AML-193 (cell line): ENCODE data around the gene ANO1.
"Not testable (repeated sequence)": the region's sequence is repeated elsewhere in the genome, so short reads cannot be mapped to it uniquely, and the experiment has no call there.

ENCODE experiments used
- DNase-seq, 2 experiments: peaks; one replicate each; lab custom pipeline; 2025; lab: John Stamatoyannopoulos, UW

The ANO1 gene

DNA sequence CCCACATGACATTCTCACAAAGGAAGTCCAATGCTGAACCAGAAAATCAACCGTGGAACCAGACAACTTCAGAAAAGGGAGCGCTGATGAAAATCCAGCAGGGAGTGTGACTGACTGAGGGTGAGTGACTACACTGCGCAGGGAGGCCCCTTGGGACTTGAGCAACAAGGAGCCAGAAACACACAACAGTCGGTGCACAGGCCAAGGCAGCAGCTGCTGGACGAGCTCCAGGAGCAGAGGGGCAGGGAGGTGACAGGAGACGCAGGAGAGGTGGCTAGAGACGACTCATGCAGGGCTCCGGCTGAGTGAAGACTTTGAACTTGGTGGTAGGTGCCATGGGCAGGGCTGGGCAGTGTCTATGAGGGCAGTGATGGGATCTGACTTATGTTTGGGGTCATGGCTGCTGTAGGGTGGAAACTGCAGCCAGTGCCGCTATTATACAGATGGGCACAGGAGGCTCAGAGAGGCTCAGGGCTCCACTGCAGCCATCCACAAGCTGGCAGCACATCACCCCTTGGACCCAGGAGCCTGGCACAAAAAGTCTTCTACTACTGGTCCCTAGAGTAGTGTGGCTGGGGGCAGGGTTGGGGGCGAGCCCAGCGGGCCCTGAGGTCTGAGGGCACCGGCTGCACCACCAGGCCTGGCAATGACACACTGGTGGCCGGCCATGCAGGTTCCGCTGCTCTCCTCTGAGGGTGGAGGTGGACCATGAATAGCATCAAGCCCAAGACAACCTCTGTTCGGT lies 114.7 kb downstream of the ANO1 start:
- DNase-seq, result no peak

DNA sequence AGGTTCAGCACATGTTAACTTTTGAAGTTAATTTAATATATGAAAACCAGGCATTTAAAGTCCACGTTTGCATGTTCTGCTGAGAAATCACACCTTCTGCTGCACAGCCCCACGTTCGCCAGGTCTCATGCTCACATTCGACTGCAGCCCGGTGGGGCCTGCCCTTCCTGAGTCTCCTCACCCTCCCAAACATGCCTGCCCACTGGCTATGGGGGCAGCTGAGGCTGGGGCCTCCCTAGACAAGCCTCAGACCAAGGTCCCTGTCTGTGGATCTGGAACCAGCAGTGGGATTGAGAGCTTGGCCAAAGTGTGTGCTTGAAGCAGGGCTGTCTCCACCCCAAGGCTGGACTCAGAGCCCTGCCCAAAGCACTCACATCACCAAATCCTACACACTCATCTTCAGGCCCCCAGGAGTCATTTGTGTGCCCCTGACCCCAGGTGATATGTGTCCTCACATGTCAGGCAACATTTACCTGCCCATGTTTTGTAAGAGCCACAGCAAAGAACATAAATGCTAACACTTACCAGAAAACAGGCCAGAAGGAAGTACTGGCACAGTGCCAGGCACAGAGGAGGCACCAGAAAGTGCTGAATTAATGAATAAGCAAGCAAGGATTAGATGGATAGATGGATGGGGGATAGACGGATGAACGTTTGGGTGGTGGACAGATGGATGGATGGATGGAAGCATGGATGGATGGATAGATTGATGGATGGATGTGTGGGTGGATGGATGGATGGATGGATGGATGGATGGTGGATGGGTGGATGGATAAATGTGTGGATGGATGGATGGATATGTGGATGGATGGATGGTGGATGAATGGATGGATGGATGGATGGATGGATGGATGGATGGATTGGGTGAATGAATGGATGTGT lies 115.5 kb downstream of the ANO1 start:
- no peak for DNase-seq

DNA sequence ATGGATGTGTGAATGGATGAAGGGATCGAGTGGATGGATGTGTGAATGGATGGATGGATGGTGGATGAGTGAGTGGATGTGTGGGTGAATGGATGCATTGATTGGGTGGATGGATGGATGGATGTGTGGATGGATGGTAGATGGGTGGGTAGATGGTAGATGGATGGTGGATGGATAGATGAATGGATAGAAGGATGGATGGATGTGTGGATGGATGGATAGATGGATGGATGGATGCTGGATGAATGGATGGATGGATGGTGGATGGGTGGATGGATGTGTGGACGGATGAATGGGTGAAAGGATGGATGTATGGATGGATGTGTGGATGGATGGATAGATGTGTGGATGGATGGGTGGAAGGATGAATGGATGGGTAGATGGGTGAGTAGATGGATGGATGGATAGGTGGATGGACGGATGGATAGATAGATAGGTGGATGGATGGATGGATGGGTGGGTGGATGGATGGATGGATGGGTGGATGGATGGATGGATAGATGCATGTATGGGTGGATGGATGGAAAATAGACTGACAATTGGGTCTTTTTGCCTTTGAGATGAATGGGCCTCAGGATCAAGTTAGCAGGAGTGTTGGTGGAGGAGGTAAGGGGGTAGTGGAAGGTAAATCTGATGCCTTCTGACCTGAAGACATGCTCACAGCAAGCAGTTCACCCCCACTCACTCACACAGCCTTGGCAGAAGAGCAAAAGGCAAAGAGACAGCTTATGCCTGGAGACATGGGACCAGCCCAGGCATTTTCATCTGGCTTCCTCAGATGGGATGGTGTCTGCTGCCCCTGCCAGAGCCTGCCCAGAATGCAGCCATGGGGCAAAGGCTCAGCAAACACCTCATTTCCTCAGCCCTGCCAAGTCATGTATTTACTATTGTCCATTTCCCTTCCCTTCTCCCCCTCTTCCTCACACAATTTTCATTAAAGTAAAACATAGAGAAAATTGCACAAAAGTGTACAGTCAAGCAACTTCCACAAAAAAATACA lies 117.0 kb downstream of the ANO1 start:
- no peak for DNase-seq

DNA sequence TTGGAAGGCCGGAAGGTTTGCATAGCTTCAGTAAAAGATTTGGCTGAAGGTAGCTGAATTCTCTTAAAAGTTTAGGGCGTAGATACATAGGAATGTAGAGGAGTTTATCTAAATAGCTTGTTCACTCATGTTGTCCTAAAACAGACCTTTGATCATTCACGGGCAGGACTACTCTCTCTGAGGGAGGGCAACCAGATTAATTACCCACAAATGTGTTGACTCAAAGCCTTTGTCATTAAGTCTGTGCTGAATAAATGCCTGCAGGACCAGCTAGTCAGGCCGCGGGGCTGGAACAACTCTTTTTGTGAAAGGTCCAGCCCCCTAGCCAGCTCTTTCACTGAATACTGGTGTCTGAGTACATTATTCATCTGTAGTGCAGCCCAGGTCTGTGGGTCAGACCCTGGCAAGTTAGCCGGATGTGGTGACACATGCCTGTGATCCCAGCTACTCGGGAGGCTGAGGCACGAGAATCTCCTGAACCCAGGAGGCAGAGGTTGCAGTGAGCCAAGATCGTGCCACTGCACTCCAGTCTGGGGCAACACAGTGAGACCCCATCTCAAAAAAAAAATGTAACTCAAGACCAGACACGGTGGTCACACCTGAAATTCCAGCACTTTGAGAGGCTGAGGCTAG lies 122.2 kb downstream of the ANO1 start:
- DNase-seq, result no peak

GRCh38 chr11:70201047-70201446 lies 122.9 kb downstream of the ANO1 start:
- DNase-seq, result not testable (repeated sequence)

DNA sequence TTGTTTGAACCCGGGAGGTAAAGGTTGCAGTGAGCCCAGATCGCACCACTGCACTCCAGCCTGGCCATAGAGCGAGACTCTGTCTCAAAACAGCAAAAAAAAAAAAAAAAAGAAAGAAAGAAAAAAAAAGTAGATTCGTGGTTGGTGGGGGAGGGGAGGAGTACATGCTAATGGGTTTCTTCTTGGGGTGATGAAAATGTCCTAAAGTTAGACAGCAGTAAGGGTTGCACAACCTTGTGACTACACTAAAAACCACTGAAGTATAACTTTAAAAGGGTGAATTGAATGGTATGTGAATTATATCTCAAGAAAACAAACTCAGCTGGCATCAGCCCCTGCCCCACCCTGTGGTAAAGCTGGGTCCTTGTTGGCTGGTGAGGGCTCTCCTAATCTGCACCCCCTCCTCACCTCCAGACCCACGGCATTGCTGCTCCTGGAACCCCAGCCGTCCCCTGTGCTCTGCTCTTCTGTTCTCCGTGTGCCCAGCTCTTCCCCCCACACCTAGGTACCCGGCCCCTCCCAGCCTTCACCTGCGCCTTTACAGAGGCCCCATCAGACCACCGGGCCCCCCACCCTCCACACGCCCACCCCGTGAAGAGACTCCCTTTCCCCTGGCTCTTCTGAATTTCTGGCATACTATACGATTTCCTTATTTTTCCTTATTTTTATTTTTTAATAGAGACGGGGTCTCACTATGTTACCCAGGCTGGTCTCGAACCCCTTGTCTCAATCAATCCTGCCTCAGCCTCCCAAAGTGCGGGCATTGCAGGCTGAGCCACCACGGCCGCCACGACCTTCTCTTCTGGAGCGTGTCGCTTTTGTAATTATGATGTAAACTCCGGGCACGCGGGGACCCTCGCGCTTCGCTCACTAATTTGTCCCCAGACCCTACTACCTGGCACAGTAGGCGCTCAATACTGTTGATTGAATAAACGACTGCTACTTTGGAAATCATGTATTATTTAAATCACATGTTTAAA lies 124.1 kb downstream of the ANO1 start:
- peak; percentile 83 to 86 for DNase-seq

GRCh38 chr11:70202920-70203750 lies 125.0 kb downstream of the ANO1 start, which contains the start of gene FADD:
FADD (plus strand) TSS chr11:70203296; CDS start chr11:70203460, 164 bp downstream.
- peak; percentile 80 to 84 for DNase-seq

GRCh38 chr11:70203751-70204465 lies 125.8 kb downstream of the ANO1 start:
- peak; percentile 46 to 66 for DNase-seq

DNA sequence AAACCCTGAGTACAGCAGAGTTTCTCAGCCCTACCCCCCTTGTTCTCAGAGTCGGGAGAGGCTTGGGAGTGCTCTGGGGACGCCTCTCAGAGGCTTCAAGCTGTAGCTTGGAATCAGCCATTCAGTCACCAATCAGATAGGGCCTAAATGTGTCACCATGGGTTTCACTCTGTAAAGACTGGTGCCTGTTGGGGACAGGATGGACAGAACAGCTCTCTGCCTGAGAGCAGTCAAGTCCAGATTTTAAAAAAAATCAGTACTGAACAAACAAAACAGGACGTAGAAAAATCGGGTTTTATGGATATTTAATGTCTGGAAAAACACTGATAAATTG lies 126.3 kb downstream of the ANO1 start:
- no peak for DNase-seq

DNA sequence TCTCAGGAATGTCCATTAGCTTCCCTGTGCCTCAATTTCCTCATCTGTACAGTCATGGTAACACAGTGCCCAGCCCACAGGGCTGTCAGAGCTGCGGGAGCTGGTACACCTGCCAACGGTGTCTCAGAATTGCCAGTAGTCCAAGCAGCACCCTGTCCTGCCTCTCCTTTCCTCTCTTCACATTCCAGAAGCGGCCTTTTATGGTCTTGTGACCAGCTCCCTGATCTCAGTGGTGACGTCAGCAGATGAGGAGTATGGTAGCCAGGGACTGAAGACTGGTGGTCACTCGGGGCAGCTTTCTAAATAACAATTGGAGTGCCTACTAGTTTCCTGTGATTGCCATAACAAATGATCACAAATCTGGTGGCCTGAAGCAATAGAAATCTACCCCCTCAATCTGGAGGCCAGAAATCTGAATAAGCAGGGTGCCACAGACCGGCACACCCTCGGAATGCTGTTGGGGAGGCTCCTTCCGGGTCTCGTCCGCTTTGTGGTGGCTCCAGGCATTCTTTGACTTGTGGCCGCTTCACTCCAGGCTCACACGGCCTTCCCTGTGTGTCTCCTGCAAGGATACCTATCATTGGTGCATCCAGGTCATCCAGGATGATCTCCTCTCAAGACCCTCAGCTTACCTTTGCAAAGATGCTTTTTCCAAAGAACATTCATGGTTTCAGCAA lies 127.1 kb downstream of the ANO1 start:
- DNase-seq, result no peak

- DNase-seq, result no peak
Observed at GRCh38 chr11:70205766-70206165, 127.6 kb downstream of the ANO1 start.

DNA sequence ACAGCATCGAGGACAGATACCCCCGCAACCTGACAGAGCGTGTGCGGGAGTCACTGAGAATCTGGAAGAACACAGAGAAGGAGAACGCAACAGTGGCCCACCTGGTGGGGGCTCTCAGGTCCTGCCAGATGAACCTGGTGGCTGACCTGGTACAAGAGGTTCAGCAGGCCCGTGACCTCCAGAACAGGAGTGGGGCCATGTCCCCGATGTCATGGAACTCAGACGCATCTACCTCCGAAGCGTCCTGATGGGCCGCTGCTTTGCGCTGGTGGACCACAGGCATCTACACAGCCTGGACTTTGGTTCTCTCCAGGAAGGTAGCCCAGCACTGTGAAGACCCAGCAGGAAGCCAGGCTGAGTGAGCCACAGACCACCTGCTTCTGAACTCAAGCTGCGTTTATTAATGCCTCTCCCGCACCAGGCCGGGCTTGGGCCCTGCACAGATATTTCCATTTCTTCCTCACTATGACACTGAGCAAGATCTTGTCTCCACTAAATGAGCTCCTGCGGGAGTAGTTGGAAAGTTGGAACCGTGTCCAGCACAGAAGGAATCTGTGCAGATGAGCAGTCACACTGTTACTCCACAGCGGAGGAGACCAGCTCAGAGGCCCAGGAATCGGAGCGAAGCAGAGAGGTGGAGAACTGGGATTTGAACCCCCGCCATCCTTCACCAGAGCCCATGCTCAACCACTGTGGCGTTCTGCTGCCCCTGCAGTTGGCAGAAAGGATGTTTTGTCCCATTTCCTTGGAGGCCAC lies 128.3 kb downstream of the ANO1 start:
- no peak for DNase-seq

DNA sequence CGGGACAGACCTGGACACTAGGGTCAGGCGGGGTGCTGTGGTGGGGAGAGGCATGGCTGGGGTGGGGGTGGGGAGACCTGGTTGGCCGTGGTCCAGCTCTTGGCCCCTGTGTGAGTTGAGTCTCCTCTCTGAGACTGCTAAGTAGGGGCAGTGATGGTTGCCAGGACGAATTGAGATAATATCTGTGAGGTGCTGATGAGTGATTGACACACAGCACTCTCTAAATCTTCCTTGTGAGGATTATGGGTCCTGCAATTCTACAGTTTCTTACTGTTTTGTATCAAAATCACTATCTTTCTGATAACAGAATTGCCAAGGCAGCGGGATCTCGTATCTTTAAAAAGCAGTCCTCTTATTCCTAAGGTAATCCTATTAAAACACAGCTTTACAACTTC lies 128.9 kb downstream of the ANO1 start:
- DNase-seq, result no peak

DNA sequence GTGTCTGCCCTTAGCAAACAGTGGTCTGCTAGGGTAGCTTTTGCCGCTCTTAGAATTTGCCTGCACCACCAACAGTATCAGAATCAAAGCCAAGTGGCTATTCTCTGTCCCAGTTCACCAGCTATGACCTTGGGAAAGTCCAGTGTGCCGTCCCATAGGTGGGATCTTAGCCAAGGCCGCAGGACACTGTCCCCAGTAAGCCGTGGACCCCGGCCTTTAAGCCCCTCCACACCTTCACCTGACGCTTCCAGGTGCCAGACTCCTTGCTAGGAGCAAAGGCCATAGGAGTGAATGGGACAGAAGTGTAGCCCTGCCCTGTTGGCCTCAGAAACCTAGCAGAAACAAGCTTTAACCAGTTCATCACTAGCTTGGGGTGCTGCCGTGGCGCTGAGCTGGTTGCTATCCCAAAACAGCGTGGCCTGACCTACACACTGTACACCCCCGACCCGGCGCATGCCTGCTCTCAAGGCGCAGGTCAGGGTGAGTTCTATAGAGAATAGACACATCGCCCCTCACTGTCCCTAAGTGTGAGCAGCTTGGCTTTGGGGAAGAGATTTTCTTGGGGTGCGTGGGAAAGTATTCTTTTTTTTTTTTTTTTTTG lies 129.5 kb downstream of the ANO1 start:
- no peak for DNase-seq

DNA sequence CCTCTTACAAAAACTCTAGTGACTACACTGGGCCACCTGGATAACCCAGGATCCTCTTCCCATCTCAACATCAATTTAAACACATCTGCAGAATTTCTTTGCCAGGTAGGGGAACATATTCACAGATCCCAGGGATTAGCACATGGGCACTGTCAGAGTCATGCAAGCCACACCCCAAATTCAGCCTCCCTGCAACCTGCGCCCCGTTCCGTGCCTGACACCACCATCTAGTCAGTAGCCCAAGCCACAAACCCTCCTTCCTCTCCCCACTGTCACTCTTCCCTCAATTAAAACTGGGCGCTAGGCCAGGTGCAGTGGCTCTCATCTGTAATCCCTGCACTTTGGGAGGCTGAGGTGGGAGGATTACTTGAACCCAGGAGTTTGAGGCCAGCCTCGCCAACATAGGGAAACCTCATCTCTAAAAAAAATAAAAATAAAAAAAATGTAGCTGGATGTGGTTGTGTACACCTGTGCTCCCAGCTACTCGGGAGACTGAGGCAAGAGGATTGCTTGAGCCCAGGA lies 131.3 kb downstream of the ANO1 start:
- no peak for DNase-seq

DNA sequence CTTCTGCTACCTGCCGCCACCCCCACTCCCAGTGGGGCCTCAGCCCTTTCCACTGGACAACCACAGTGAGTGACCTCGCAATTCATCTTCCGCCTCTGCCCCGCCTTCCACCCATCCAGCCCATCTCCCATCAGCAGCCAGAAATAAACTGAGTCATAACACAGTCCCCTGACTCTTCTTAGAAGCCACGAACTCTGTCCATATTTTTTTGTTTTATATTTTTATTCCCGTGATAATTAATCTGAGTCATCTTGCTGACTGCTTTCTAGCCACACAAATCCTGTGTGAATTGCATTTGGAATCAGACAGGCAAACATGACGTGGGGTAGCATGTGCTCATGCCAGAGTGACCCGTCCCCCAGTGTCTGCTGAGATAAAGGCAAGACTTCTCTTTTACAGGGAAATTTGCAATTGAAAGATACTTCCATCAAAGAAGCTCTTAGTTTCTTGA lies 132.0 kb downstream of the ANO1 start:
- DNase-seq, result no peak

DNA sequence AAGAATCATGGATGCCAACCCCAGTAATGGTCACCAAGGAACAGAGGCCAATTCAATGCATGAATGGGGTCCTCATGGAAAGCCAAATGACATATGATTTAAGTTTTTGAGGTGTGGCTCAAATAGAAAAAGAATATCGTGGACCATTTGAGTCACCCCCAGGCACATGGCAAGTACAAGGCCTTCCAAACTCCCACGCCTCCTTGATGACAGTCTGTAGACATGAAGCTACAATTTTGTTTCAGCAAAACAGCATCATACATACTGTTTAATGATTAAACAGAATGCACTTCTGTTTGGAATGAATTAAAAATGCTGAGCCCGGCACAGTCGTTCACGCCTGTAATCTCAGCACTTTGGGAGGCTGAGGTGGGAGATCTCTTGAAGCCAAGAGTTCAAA lies 132.4 kb downstream of the ANO1 start:
- no peak for DNase-seq
